MG63 (cell line): ENCODE data around the gene PCID2. TPM values are rescaled to one million over a fixed set of nuclear protein-coding genes. Genes with fewer than 3 reads are reported as not detected.
A peak's percentile ranks its signal among the peaks of the same experiment; 100 is the strongest.

Source experiments
- DNase-seq: peaks from one replicate; pipeline ENCODE4 v3.0.0-alpha.2; 2020
- H3K27me3 ChIP-seq: fragments of 250-450 bp; sonication (Bioruptor Pico); 2 replicates; pipeline ENCODE4 v1.5.1; 2020; ENCODE audit warnings: mild to moderate bottlenecking, moderate library complexity
- H3K36me3 ChIP-seq: fragments of 250-450 bp; sonication (Bioruptor Pico); 2 replicates; pipeline ENCODE4 v1.5.1; 2020; ENCODE audit warnings: mild to moderate bottlenecking, moderate library complexity
- H3K4me3 ChIP-seq: fragments of 250-450 bp; sonication (Bioruptor Pico); 2 replicates; pipeline ENCODE4 v1.5.1; 2020; ENCODE audit warnings: mild to moderate bottlenecking, moderate library complexity
- H3K9me3 ChIP-seq: fragments of 250-450 bp; sonication (Bioruptor Pico); 2 replicates; pipeline ENCODE4 v1.5.1; 2020; ENCODE audit warnings: mild to moderate bottlenecking, moderate library complexity
- total RNA-seq: library from RNA; depleted of rRNA; stranded (reverse); fragments of >200 nt; shearing (Covaris generic); gene quantifications from 2 replicates; pipeline ENCODE4 v1.2.3, GENCODE V29; 2014; ENCODE audit warnings: low replicate concordance

The PCID2 gene
- total RNA-seq, 1 experiment from 2014 or later = 106 TPM

- Histone ChIP-seq H3K36me3 (peaks cover 69% of the 10 kb centered on the region), H3K9me3 (no peaks in the 10 kb centered on the region), H3K27me3 (no peaks in the 10 kb centered on the region), H3K4me3 (no peak overlapping the region)
- DNase-seq = no peak
Measured at GRCh38 chr13:113225515-113225914, 17.0 kb upstream of the PCID2 start.

GRCh38 chr13:113224486-113224885, 16.0 kb upstream of the PCID2 start:
- Histone ChIP-seq H3K9me3 (no peaks in the 10 kb centered on the region), H3K27me3 (no peaks in the 10 kb centered on the region), H3K4me3 (no peak overlapping the region), H3K36me3 (peaks cover 79% of the 10 kb centered on the region)
- no peak for DNase-seq

GRCh38 chr13:113223070-113223469, 14.6 kb upstream of the PCID2 start:
- Histone ChIP-seq H3K9me3 (no peaks in the 10 kb centered on the region), H3K4me3 (no peak overlapping the region), H3K27me3 (no peaks in the 10 kb centered on the region), H3K36me3 (peaks cover 77% of the 10 kb centered on the region)
- DNase-seq = no peak

- Histone ChIP-seq H3K36me3 (peaks cover 56% of the 10 kb centered on the region), H3K4me3 (no peak overlapping the region), H3K9me3 (no peaks in the 10 kb centered on the region), H3K27me3 (no peaks in the 10 kb centered on the region)
- no peak for DNase-seq
Measured at GRCh38 chr13:113220877-113221276, 12.4 kb upstream of the PCID2 start.

GRCh38 chr13:113220141-113220598, 11.7 kb upstream of the PCID2 start:
- Histone ChIP-seq H3K27me3 (no peaks in the 10 kb centered on the region), H3K9me3 (no peaks in the 10 kb centered on the region), H3K4me3 (no peak overlapping the region), H3K36me3 (peaks cover 49% of the 10 kb centered on the region)
- no peak for DNase-seq

GRCh38 chr13:113219256-113219940, 10.9 kb upstream of the PCID2 start:
- no peaks in the 10 kb centered on the region for H3K9me3 ChIP-seq
- H3K36me3 ChIP-seq = peaks cover 42% of the 10 kb centered on the region
- H3K4me3 ChIP-seq = no peak overlapping the region
- DNase-seq = no peak
- H3K27me3 ChIP-seq = no peaks in the 10 kb centered on the region

GRCh38 chr13:113218586-113218985, 10.1 kb upstream of the PCID2 start:
- H3K36me3 ChIP-seq = peaks cover 45% of the 10 kb centered on the region
- H3K4me3 ChIP-seq = no peak overlapping the region
- no peaks in the 10 kb centered on the region for H3K9me3 ChIP-seq
- no peaks in the 10 kb centered on the region for H3K27me3 ChIP-seq
- DNase-seq = no peak

- no peaks in the 10 kb centered on the region for H3K9me3 ChIP-seq
- peaks cover 49% of the 10 kb centered on the region for H3K36me3 ChIP-seq
- H3K4me3 ChIP-seq = no peak overlapping the region
- no peaks in the 10 kb centered on the region for H3K27me3 ChIP-seq
- DNase-seq = peak; percentile 70
Measured at GRCh38 chr13:113216254-113217048, 8.0 kb upstream of the PCID2 start.

- peak; percentile 16 for DNase-seq
- Histone ChIP-seq H3K27me3 (no peaks in the 10 kb centered on the region), H3K9me3 (no peaks in the 10 kb centered on the region), H3K36me3 (peaks cover 47% of the 10 kb centered on the region), H3K4me3 (no peak overlapping the region)
Measured at GRCh38 chr13:113211774-113212173, 3.3 kb upstream of the PCID2 start.

- Histone ChIP-seq H3K9me3 (no peaks in the 10 kb centered on the region), H3K4me3 (peak overlapping the region; percentile 96), H3K27me3 (no peaks in the 10 kb centered on the region), H3K36me3 (peaks cover 57% of the 10 kb centered on the region)
- DNase-seq = no peak
Measured at GRCh38 chr13:113210833-113211232, 2.4 kb upstream of the PCID2 start.

GRCh38 chr13:113209759-113210421, 1.4 kb upstream of the PCID2 start:
- no peaks in the 10 kb centered on the region for H3K27me3 ChIP-seq
- no peaks in the 10 kb centered on the region for H3K9me3 ChIP-seq
- peaks cover 63% of the 10 kb centered on the region for H3K36me3 ChIP-seq
- peak; percentile 44 for DNase-seq
- H3K4me3 ChIP-seq = peak overlapping the region; percentile 96

- H3K36me3 ChIP-seq = peaks cover 67% of the 10 kb centered on the region
- H3K27me3 ChIP-seq = no peaks in the 10 kb centered on the region
- DNase-seq = peak; percentile 86
- H3K9me3 ChIP-seq = no peaks in the 10 kb centered on the region
- peak within 1 kb of the TSS; percentile 96 for H3K4me3 ChIP-seq
Measured at GRCh38 chr13:113209336-113209758, 878 bp upstream of the PCID2 start, which contains the start of gene CUL4A. CUL4A (plus strand) TSS chr13:113209613; CDS start chr13:113209628, 15 bp downstream.

GRCh38 chr13:113207890-113208420, 514 bp downstream of the PCID2 start:
- H3K36me3 ChIP-seq = peaks cover 67% of the 10 kb centered on the region
- H3K9me3 ChIP-seq = no peaks in the 10 kb centered on the region
- DNase-seq = peak; percentile 53
- peak overlapping the region; percentile 96 for H3K4me3 ChIP-seq
- no peaks in the 10 kb centered on the region for H3K27me3 ChIP-seq

GRCh38 chr13:113207460-113207859, 1.0 kb downstream of the PCID2 start:
- peak overlapping the region; percentile 96 for H3K4me3 ChIP-seq
- H3K36me3 ChIP-seq = peaks cover 68% of the 10 kb centered on the region
- no peaks in the 10 kb centered on the region for H3K9me3 ChIP-seq
- DNase-seq = no peak
- no peaks in the 10 kb centered on the region for H3K27me3 ChIP-seq

GRCh38 chr13:113205428-113205931, 3.0 kb downstream of the PCID2 start:
- Histone ChIP-seq H3K4me3 (no peak overlapping the region), H3K27me3 (no peaks in the 10 kb centered on the region), H3K9me3 (no peaks in the 10 kb centered on the region), H3K36me3 (peaks cover 56% of the 10 kb centered on the region)
- no peak for DNase-seq

- peaks cover 67% of the 10 kb centered on the region for H3K36me3 ChIP-seq
- no peaks in the 10 kb centered on the region for H3K27me3 ChIP-seq
- H3K4me3 ChIP-seq = no peak overlapping the region
- DNase-seq = no peak
- H3K9me3 ChIP-seq = no peaks in the 10 kb centered on the region
Measured at GRCh38 chr13:113204378-113204734, 4.1 kb downstream of the PCID2 start.
